SK-N-SH treated with all-trans-retinoic acid at 6 μM for 48 hours (cell line): Measurements from ENCODE around the gene STRAP.

Experiments
- ATAC-seq: fragments of 200-7000 bp; cut with Tn5 transposase; 3 replicates; pipeline ENCODE4 v1.9.1; 2020; ENCODE audit warnings: mild to moderate bottlenecking, moderate library complexity
- ARNTL ChIP-seq: fragments of 450-650 bp; formaldehyde crosslinking; IDR thresholded peaks from 2 replicates; pipeline ENCODE4 v1.5.0; 2020; ENCODE audit warnings: low read depth, mild to moderate bottlenecking, moderate library complexity, borderline replicate concordance
- BACH2 ChIP-seq: fragments of 250-450 bp; sonication (Bioruptor Pico); IDR thresholded peaks from 2 replicates; pipeline ENCODE4 v1.9.0; 2021; ENCODE audit warnings: mild to moderate bottlenecking, borderline replicate concordance
- CSDC2 ChIP-seq: fragments of 250-450 bp; sonication (Bioruptor Pico); IDR thresholded peaks from 2 replicates; pipeline ENCODE4 v1.5.0; 2020; ENCODE audit warnings: mild to moderate bottlenecking, moderate library complexity
- ESRRG ChIP-seq: fragments of 250-450 bp; sonication (Bioruptor Pico); IDR thresholded peaks from 2 replicates; pipeline ENCODE4 v1.6.1; 2021; ENCODE audit warnings: mild to moderate bottlenecking
- GLIS3 ChIP-seq: fragments of 250-450 bp; sonication (Bioruptor Pico); IDR thresholded peaks from 2 replicates; pipeline ENCODE4 v1.5.0; 2020; ENCODE audit warnings: mild to moderate bottlenecking, moderate library complexity
- OSR1 ChIP-seq: fragments of 250-450 bp; sonication (Bioruptor Pico); IDR thresholded peaks from 2 replicates; pipeline ENCODE4 v1.8.0; 2022; ENCODE audit warnings: moderate library complexity, mild to moderate bottlenecking, inconsistent platforms
- PPARA ChIP-seq: fragments of 250-450 bp; sonication (Bioruptor Pico); IDR thresholded peaks from 2 replicates; pipeline ENCODE4 v1.5.0; 2020; ENCODE audit warnings: mild to moderate bottlenecking, borderline replicate concordance
- RARB ChIP-seq: fragments of 250-450 bp; sonication (Bioruptor Pico); IDR thresholded peaks from 2 replicates; pipeline ENCODE4 v1.8.0; 2021; ENCODE audit warnings: mild to moderate bottlenecking, moderate library complexity
- TCF4 ChIP-seq: fragments of 250-450 bp; sonication (Bioruptor Pico); IDR thresholded peaks from 2 replicates; pipeline ENCODE4 v1.8.0; 2021; ENCODE audit warnings: mild to moderate bottlenecking, moderate library complexity, borderline replicate concordance
- ZC3H10 ChIP-seq: fragments of 250-450 bp; sonication (Bioruptor Pico); IDR thresholded peaks from 2 replicates; pipeline ENCODE4 v1.5.1; 2021; ENCODE audit warnings: mild to moderate bottlenecking, moderate library complexity
- ZFP3 ChIP-seq: fragments of 250-450 bp; sonication (Bioruptor Pico); IDR thresholded peaks from 2 replicates; pipeline ENCODE4 v1.5.0; 2020; ENCODE audit warnings: mild to moderate bottlenecking, moderate library complexity
- ZFP30 ChIP-seq: fragments of 450-650 bp; formaldehyde crosslinking; IDR thresholded peaks from 2 replicates; pipeline ENCODE4 v1.5.0; 2022; ENCODE audit warnings: mild to moderate bottlenecking, moderate library complexity
- ZNF565 ChIP-seq: fragments of 450-650 bp; formaldehyde crosslinking; conservative IDR thresholded peaks from 2 replicates; pipeline ENCODE4 v1.5.0; 2020; ENCODE audit warnings: low read depth, mild to moderate bottlenecking, moderate library complexity
- ZNF70 ChIP-seq: fragments of 450-650 bp; formaldehyde crosslinking; IDR thresholded peaks from 2 replicates; pipeline ENCODE4 v1.5.0; 2020; ENCODE audit warnings: mild to moderate bottlenecking, moderate library complexity
- ZNF8 ChIP-seq: fragments of 450-650 bp; formaldehyde crosslinking; IDR thresholded peaks from 2 replicates; pipeline ENCODE4 v1.5.0; 2020; ENCODE audit warnings: mild to moderate bottlenecking, moderate library complexity
- TF ChIP-seq, protein P1 (sequence below): fragments of 250-450 bp; sonication (Bioruptor Pico); IDR thresholded peaks from 2 replicates; pipeline ENCODE4 v1.8.0; 2020; ENCODE audit warnings: mild to moderate bottlenecking, moderate library complexity, borderline replicate concordance
- TF ChIP-seq, protein P2 (sequence below): fragments of 250-450 bp; sonication (Bioruptor Pico); IDR thresholded peaks from 2 replicates; pipeline ENCODE4 v1.5.1; 2021; ENCODE audit warnings: mild to moderate bottlenecking, moderate library complexity
- TF ChIP-seq, protein P3 (sequence below): fragments of 250-450 bp; sonication (Bioruptor Pico); IDR thresholded peaks from 2 replicates; pipeline ENCODE4 v1.8.0; 2021; ENCODE audit warnings: low read depth, mild to moderate bottlenecking, moderate library complexity, borderline replicate concordance
- TF ChIP-seq, protein P4 (sequence below): fragments of 250-450 bp; sonication (Bioruptor Pico); IDR thresholded peaks from 2 replicates; pipeline ENCODE4 v1.5.1; 2020; ENCODE audit warnings: low read depth, mild to moderate bottlenecking, moderate library complexity
- TF ChIP-seq, protein P5 (sequence below): fragments of 250-450 bp; sonication (Bioruptor Pico); IDR thresholded peaks from 2 replicates; pipeline ENCODE4 v1.5.0; 2020; ENCODE audit warnings: mild to moderate bottlenecking, moderate library complexity

STRAP gene

DNA sequence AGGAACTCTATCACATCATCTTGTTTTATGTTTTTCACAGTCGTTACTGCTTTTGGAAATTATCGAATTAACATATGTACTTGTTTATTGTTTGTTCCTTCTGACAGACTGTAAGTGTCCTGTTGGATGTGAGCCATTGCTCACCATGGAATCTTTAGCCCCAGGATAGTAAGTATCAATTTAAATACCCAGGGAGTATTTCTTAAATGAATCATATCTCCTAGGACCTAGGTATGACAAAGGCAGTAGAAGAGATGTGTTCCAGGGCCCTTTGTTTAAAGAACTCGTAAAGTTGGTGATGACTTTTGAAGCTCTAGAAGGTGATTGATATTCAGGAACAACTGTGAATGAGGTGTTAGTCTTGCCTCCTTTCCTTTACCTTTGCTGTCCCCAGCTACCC is 30.3 kb upstream of the STRAP start:
- TF ChIP-seq ESRRG (no peak), ZNF565 (CRISPR knock-in tag) (no peak), ZC3H10 (CRISPR knock-in tag) (no peak), CSDC2 (CRISPR knock-in tag) (no peak), ARNTL (CRISPR knock-in tag) (no peak), ZFP30 (CRISPR knock-in tag) (no peak), ZNF8 (CRISPR knock-in tag) (no peak), ZFP3 (CRISPR knock-in tag) (no peak)
- TF ChIP-seq, protein P1, sequence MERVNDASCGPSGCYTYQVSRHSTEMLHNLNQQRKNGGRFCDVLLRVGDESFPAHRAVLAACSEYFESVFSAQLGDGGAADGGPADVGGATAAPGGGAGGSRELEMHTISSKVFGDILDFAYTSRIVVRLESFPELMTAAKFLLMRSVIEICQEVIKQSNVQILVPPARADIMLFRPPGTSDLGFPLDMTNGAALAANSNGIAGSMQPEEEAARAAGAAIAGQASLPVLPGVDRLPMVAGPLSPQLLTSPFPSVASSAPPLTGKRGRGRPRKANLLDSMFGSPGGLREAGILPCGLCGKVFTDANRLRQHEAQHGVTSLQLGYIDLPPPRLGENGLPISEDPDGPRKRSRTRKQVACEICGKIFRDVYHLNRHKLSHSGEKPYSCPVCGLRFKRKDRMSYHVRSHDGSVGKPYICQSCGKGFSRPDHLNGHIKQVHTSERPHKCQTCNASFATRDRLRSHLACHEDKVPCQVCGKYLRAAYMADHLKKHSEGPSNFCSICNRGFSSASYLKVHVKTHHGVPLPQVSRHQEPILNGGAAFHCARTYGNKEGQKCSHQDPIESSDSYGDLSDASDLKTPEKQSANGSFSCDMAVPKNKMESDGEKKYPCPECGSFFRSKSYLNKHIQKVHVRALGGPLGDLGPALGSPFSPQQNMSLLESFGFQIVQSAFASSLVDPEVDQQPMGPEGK (CRISPR knock-in tag) = no peak
- TF ChIP-seq, protein P2, sequence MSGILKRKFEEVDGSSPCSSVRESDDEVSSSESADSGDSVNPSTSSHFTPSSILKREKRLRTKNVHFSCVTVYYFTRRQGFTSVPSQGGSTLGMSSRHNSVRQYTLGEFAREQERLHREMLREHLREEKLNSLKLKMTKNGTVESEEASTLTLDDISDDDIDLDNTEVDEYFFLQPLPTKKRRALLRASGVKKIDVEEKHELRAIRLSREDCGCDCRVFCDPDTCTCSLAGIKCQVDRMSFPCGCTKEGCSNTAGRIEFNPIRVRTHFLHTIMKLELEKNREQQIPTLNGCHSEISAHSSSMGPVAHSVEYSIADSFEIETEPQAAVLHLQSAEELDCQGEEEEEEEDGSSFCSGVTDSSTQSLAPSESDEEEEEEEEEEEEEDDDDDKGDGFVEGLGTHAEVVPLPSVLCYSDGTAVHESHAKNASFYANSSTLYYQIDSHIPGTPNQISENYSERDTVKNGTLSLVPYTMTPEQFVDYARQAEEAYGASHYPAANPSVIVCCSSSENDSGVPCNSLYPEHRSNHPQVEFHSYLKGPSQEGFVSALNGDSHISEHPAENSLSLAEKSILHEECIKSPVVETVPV (CRISPR knock-in tag) = no peak
- no peak; the same call in 2 of the 3 replicates for ATAC-seq

DNA sequence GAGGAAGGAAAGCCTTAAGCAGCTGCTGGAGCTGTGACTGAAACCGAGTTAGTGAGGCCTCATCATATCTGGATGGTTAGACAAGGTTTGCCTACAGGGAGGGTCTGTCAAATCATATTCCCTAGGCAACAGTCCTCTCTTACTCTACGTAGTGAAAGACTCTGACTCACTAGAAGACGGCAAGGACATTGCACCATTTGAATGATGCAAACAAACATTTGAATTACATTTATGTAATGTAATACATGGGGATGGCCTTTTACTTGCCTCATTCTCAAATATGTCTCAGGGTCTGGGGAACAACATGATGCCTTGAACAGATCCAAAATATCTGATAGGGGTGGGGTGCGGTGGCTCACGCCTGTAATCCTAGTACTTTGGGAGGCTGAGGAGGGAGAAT is 29.8 kb upstream of the STRAP start:
- TF ChIP-seq ZNF565 (CRISPR knock-in tag) (no peak), ARNTL (CRISPR knock-in tag) (no peak), BACH2 (CRISPR knock-in tag) (no peak), RARB (CRISPR knock-in tag) (no peak), PPARA (no peak), CSDC2 (CRISPR knock-in tag) (no peak), ZFP3 (CRISPR knock-in tag) (no peak), OSR1 (CRISPR knock-in tag) (no peak), GLIS3 (CRISPR knock-in tag) (no peak), ZNF70 (CRISPR knock-in tag) (no peak), ZNF8 (CRISPR knock-in tag) (no peak)
- TF ChIP-seq, protein P1 (CRISPR knock-in tag) = no peak
- TF ChIP-seq, protein P3, sequence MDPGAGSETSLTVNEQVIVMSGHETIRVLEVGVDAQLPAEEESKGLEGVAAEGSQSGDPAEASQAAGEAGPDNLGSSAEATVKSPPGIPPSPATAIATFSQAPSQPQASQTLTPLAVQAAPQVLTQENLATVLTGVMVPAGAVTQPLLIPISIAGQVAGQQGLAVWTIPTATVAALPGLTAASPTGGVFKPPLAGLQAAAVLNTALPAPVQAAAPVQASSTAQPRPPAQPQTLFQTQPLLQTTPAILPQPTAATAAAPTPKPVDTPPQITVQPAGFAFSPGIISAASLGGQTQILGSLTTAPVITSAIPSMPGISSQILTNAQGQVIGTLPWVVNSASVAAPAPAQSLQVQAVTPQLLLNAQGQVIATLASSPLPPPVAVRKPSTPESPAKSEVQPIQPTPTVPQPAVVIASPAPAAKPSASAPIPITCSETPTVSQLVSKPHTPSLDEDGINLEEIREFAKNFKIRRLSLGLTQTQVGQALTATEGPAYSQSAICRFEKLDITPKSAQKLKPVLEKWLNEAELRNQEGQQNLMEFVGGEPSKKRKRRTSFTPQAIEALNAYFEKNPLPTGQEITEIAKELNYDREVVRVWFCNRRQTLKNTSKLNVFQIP (CRISPR knock-in tag) = no peak
- TF ChIP-seq, protein P4, sequence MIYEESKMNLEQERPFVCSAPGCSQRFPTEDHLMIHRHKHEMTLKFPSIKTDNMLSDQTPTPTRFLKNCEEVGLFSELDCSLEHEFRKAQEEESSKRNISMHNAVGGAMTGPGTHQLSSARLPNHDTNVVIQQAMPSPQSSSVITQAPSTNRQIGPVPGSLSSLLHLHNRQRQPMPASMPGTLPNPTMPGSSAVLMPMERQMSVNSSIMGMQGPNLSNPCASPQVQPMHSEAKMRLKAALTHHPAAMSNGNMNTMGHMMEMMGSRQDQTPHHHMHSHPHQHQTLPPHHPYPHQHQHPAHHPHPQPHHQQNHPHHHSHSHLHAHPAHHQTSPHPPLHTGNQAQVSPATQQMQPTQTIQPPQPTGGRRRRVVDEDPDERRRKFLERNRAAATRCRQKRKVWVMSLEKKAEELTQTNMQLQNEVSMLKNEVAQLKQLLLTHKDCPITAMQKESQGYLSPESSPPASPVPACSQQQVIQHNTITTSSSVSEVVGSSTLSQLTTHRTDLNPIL (CRISPR knock-in tag) = no peak
- TF ChIP-seq, protein P2 (CRISPR knock-in tag) = no peak
- no peak for ATAC-seq

DNA sequence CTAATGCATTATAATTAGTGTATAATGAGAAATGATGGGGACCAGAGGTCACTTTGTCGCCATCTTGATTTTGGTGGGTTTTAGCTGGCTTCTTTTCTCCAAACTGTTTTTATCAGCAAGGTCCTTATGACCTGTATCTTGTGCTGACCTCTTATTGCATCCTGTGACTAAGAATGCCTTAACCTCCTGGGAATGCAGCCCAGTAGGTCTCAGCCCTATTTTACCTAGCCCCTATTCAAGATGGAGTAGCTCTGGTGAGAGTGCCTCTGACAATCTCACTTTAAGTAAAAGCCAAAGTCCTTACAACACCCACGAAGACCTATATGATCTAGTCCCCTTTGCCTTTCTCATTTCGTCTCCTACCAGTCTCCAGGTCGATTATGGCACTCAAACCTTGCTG is 28.3 kb upstream of the STRAP start:
- ATAC-seq = no peak
- TF ChIP-seq ZFP30 (CRISPR knock-in tag) = no peak
- TF ChIP-seq, protein P5, sequence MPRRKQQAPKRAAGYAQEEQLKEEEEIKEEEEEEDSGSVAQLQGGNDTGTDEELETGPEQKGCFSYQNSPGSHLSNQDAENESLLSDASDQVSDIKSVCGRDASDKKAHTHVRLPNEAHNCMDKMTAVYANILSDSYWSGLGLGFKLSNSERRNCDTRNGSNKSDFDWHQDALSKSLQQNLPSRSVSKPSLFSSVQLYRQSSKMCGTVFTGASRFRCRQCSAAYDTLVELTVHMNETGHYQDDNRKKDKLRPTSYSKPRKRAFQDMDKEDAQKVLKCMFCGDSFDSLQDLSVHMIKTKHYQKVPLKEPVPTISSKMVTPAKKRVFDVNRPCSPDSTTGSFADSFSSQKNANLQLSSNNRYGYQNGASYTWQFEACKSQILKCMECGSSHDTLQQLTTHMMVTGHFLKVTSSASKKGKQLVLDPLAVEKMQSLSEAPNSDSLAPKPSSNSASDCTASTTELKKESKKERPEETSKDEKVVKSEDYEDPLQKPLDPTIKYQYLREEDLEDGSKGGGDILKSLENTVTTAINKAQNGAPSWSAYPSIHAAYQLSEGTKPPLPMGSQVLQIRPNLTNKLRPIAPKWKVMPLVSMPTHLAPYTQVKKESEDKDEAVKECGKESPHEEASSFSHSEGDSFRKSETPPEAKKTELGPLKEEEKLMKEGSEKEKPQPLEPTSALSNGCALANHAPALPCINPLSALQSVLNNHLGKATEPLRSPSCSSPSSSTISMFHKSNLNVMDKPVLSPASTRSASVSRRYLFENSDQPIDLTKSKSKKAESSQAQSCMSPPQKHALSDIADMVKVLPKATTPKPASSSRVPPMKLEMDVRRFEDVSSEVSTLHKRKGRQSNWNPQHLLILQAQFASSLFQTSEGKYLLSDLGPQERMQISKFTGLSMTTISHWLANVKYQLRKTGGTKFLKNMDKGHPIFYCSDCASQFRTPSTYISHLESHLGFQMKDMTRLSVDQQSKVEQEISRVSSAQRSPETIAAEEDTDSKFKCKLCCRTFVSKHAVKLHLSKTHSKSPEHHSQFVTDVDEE = no peak
- TF ChIP-seq, protein P1 (CRISPR knock-in tag) = no peak
- TF ChIP-seq, protein P4 (CRISPR knock-in tag) = no peak
- no peak for TF ChIP-seq TCF4 (CRISPR knock-in tag)
